Kidney capillary endothelial cell (primary cell): Measurements from ENCODE around the gene FIBCD1.
A peak's percentile ranks its signal among the peaks of the same experiment; 100 is the strongest.

Experiments used
- DNase-seq: peaks from one replicate; pipeline ENCODE4 v3.0.0-alpha.2; 2018; ENCODE audit warnings: low spot score

Gene FIBCD1

GRCh38 chr9:130879863-130880411, 59.1 kb downstream of the FIBCD1 start:
- no peak for DNase-seq

DNA sequence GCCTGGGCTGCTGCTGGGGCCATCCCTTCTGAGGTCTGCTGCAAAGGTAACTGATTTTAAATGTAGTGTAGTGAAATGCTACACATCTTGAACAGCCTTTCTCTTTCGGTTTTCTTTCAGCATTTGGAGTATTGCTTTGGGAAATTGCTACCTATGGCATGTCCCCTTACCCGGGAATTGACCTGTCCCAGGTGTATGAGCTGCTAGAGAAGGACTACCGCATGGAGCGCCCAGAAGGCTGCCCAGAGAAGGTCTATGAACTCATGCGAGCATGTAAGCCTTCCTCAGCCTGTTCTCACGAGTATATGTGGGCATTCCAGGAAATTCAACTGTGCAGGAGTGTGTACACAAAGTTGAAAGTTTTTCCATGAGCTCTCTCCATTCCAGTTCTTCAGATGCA, 60.8 kb downstream of the FIBCD1 start:
- DNase-seq, result no peak

DNA sequence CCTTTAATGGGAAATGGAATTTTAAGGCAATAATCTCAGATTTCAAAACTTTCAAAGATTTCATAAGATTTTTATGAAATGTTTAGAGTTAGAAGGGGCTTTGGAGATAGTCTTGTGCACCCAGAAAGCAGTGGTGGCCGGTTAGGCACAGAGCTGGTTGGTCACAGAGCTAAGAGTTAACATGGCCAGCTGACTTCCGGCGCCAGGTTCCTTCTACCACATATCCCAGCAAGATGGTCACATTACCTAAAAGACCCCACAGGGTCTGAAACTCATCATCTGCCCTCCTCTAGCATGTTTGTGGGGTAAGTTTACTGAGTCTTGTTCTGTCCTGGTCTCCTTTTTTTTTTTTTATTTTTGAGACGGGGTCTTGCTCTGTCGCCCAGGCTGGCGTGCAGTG, 61.7 kb downstream of the FIBCD1 start:
- no peak for DNase-seq

- DNase-seq, result no peak
Observed at GRCh38 chr9:130874783-130875182, 64.3 kb downstream of the FIBCD1 start.

DNA sequence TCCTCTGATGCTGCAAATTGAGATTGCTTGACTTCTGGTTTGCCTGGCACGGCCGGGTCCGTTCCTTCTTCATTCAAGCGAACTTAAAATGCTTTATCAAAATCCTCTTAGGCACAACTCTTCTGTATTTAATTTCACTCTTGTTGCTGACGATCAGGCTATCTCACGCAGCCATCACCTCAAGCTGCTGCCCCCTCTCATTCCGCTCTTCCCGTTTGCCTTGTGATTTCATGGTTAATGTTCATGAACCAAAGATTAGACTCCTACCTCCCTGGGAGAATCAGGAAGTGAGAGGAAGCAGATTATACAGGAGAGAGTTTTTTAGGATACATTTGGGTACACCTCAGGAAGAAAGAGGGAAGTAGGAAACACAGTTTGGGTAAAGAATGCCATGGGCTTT, 65.1 kb downstream of the FIBCD1 start:
- no peak for DNase-seq

- DNase-seq, result no peak
Observed at GRCh38 chr9:130872912-130873503, 66.0 kb downstream of the FIBCD1 start.

DNA sequence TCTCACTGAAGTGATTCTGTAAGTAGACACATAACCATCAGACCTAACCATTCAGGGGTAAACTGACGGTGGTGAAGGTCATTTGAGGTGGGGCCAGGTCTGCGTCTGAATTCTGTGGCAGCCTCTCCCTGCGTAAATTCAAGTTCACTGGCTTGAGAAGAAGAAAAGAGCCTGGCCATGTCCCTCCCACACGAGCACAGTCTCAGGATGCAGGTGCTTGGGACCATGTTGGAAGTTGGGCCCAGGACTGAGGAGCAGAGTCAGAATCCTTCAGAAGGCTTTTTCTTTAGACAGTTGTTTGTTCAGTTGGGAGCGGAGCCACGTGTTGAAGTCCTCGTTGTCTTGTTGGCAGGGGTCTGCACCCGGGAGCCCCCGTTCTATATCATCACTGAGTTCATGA, 66.5 kb downstream of the FIBCD1 start:
- no peak for DNase-seq

DNA sequence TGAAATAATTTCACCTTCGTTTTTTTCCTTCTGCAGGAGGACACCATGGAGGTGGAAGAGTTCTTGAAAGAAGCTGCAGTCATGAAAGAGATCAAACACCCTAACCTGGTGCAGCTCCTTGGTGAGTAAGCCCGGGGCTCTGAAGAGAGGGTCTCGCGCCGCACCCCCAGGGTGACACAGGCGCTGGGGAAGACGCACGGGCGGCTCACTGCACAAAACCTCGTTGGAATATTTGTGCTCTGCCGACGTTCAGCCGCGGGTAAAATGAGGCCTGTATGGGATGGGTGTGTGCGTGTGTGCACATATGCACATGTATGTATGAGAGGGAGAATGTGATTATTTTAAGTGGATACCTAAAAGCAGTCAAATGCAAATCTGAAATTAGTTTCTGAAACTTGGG, 67.0 kb downstream of the FIBCD1 start:
- DNase-seq, result no peak

DNA sequence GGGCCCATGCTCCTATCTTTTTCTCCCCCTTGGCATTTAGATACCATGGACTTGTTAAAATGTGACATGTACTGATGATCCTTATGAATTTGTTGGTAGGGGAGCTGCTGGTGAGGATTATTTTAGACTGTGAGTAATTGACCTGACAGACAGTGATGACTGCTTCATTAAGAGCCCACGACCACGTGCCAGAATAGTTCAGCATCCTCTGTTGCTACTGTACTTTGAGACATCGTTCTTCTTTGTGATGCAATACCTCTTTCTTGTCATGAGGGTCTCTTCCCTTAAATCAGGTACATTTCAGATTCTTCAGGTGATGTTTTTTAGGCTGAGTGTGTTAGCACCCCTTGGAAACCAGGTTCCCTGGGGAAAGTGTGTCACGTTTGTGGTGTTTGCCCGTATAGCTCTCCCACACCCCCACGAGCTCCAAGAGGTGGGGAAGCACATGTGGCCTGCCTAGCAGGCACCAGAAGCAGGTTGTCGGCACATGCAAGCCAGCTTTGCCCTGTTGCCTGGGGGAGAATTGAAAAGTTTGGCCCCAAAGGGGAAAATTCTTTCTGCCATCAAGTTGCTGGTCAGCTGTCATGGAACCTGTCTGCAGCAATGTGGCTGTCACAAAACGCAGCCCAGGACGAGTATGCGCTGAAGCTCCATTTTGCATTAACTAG, 67.5 kb downstream of the FIBCD1 start:
- DNase-seq, result no peak

DNA sequence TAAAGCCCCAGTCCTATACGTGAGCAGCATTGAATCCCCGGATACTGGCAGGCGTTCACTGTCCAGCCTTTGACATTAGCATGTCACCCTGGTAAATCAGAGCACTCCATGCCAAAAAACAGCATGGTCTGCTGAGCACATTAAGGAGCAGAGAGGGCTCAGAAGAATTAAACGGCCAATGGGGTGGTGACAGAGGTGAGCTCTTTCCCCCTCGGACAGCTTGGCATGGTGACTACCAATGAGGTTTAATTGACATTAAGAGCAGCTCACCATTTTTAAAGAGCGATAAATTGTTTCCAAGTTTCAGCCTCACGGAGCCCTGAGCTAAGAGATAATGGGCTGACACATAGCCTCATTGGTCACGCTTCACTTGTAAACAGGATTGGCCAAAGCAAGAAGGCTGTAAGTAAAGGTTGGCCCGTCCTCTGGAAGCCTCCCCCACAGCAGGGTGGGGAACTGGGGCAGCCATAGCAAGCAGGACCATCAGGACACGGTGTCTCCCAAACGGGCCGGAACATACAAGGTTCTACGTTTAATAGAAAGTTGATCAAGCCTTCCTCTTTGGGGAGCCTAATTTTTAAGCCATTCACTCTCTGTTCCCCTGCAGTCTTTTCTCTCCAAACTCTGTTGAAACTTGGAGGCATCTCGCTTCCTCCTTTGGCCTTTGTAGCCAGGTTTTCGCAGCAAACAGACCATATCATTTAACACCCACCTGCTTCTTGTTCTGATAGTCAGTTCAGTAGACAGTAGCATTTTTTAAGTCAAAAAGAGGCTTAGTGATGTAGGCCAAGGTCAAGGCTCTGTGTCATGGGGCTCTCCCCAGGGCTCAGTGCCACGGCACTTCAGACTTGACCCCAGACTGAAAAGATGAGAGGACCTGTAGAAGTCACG, 68.3 kb downstream of the FIBCD1 start:
- no peak for DNase-seq

GRCh38 chr9:130869250-130869649, 69.8 kb downstream of the FIBCD1 start:
- DNase-seq, result no peak

- no peak for DNase-seq
Observed at GRCh38 chr9:130868230-130868629, 70.8 kb downstream of the FIBCD1 start.

DNA sequence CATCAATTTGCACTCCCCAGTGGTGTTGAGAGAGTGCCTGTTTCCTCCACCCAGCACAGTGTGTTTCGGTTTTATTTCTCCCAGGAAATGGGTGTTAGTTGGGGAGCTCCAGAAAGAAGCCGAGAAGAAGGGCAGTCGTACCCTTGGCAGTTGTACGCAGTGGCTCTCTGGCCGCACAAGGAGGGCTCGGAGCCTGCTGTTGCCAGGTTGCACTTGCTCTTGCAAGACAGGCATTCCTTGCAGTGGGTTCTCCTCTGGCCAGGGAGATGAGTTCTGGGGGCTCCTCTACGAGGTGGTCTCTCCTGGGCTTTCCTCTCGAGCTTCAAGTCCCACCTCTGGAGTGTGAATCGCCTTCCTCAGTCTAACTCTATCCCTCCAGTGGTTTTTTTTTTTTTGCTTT, 71.5 kb downstream of the FIBCD1 start:
- DNase-seq, result no peak

GRCh38 chr9:130866474-130866965, 72.5 kb downstream of the FIBCD1 start:
- peak; percentile 60 for DNase-seq

GRCh38 chr9:130865921-130866320, 73.1 kb downstream of the FIBCD1 start:
- no peak for DNase-seq

GRCh38 chr9:130864541-130864940, 74.5 kb downstream of the FIBCD1 start:
- DNase-seq, result no peak

DNA sequence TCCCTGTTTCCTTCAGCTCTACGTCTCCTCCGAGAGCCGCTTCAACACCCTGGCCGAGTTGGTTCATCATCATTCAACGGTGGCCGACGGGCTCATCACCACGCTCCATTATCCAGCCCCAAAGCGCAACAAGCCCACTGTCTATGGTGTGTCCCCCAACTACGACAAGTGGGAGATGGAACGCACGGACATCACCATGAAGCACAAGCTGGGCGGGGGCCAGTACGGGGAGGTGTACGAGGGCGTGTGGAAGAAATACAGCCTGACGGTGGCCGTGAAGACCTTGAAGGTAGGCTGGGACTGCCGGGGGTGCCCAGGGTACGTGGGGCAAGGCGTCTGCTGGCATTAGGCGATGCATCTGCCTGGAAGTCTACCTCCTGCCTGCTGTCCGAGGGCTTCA, 76.3 kb downstream of the FIBCD1 start:
- DNase-seq, result no peak

DNA sequence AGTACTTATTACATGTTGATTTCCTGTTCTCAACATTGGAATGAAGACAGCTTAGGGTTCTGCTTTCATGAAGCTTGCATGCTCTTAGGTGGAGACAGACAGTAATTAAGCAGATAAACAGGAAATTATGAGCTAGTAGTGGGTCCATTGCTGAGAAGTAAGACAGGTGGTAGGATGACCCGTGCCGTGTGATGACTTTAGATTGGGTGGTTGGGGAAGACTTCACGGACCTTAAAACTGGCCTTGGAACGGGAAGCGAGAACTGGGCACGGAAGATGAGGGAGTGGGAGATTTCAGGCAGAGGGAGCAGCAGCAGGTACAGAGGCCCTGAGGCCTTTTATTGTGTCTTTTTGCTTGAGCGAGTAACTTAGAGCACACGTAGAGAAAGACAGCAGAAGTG, 76.8 kb downstream of the FIBCD1 start:
- no peak for DNase-seq

DNA sequence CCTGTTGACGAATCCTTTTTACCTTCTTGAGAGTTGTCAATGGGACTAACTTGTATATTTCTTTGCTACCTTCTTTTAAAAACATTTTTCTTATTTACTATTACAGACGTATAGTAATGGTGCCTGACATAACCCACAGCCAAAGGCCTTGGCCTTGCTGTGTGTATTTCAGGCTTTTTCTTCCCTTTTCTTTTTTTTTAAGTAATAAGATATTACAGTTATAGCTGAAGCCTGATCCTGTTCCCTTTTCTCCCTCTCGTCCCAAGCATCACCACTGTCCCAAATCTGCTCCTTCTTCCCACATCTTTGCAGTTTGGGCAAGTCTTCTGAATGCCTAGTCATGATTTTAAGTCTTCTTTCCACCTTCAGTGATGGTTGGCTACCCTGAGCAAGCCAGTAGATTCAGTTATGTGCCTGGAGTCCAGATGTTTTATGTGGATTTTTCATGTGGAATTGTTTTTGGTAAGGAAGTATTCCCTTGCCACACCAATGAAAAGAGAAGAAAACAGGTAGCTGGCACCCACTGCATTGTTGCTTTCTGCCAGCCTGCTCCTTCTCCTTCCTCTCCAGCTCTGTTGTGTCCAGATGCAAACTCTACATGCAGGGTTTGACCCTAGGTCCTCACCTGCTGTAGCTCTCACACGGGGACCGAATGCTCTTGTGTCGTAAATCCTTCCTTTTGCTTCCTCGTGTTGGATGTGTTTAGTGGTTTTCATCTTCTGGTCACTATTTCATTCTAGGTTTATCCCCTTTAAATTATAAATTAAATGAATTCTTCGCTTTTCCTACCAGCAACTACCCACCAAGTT, 77.5 kb downstream of the FIBCD1 start:
- no peak for DNase-seq

GRCh38 chr9:130860458-130861316, 78.4 kb downstream of the FIBCD1 start:
- peak; percentile 80 for DNase-seq
